K562 (cell line): ENCODE results near the gene BNC2. TPM values are rescaled to one million over a fixed set of nuclear protein-coding genes. Genes with fewer than 3 reads are reported as not detected.

Source experiments
- ATAC-seq: fragments of 200-7000 bp; cut with Tn5 transposase; 3 replicates; pipeline ENCODE4 v1.9.1; 2020; ENCODE audit warnings: moderate library complexity
- BruUV-seq: library from RNA; stranded (reverse); fragments of 400-500 nt; replicated peaks from 2 replicates; lab custom pipeline; 2021; lab: Mats Ljungman, UMichigan
- CTCF ChIA-PET: fragments of 300-600 bp; formaldehyde crosslinking; extraction: SDS; loops from one replicate; lab custom pipeline; 2021; ENCODE audit warnings: low intra/inter-chr PET ratio; lab: Yijun Ruan, JAX
- POLR2A ChIA-PET: fragments of 300-600, 350-650 bp; sonication (Branson Sonifier 250); formaldehyde crosslinking; extraction: SDS; loops from one replicate; lab custom pipeline; 2021; ENCODE audit warnings: antibody characterized with exemption, inconsistent platforms; lab: Yijun Ruan, JAX
- DNase-seq, 4 experiments: peaks; one replicate each; pipeline versions ENCODE4 v3.0.0 to v3.0.0-alpha.2; 2011 to 2018; ENCODE audit warnings: low spot score in 3 of 4, mixed read lengths in 3 of 4; ENCODE audit errors: extremely low read depth in 1 of 4
- FAIRE-seq: peaks from 2 replicates; lab custom pipeline; 2011; peaks lifted over from hg19 to GRCh38; lab: Jason Lieb, UNC
- H2AFZ ChIP-seq: 2 replicates; pipeline ENCODE4 v1.6.0; 2011; ENCODE audit warnings: low read depth, low read length, control low read depth, inconsistent platforms
- H3K27ac ChIP-seq: fragments of 200-600 bp; 3 replicates; pipeline ENCODE4 v1.8.0; 2011; ENCODE audit warnings: low read depth, mild to moderate bottlenecking, control low read depth, inconsistent platforms, low read length, moderate library complexity, mixed read lengths; ENCODE audit errors: extremely low read depth
- H3K27me3 ChIP-seq, 2 experiments: fragments of 300-600 bp in 1 of 2; 2 replicates in 1 of 2; 3 replicates in 1 of 2; pipeline versions ENCODE4 v1.6.0 to v1.8.0; 2011; ENCODE audit warnings: inconsistent platforms in 2 of 2, low read length in 2 of 2, mild to moderate bottlenecking in 1 of 2, mixed read lengths in 1 of 2, moderate library complexity in 1 of 2; ENCODE audit not compliant: control insufficient read depth in 2 of 2, insufficient read depth in 2 of 2
- H3K36me3 ChIP-seq: fragments of 300-600 bp; 3 replicates; pipeline ENCODE4 v1.8.0; 2011; ENCODE audit warnings: mild to moderate bottlenecking, low read length, inconsistent platforms; ENCODE audit not compliant: control insufficient read depth, insufficient read depth
- H3K4me1 ChIP-seq, 2 experiments: fragments of 200-600 bp in 1 of 2; replicated peaks in 1 of 2; 2 replicates in 1 of 2; 3 replicates in 1 of 2; pipeline versions ENCODE4 v1.5.1 to v1.8.0; 2011; ENCODE audit warnings: inconsistent platforms in 2 of 2, low read length in 2 of 2, mild to moderate bottlenecking in 1 of 2, mixed read lengths in 1 of 2, moderate library complexity in 1 of 2; ENCODE audit not compliant: control insufficient read depth in 2 of 2, insufficient read depth in 2 of 2
- H3K4me2 ChIP-seq: 2 replicates; pipeline ENCODE4 v1.6.1; 2011; ENCODE audit warnings: low read length, control low read depth, inconsistent platforms, mixed read lengths; ENCODE audit not compliant: insufficient read depth
- H3K4me3 ChIP-seq: fragments of 200-600 bp; sonication (generic), shearing (Covaris generic); 2 replicates; pipeline ENCODE4 v1.5.1; 2016; ENCODE audit warnings: control low read depth, inconsistent platforms
- H3K79me2 ChIP-seq: fragments of 200-600 bp; 3 replicates; pipeline ENCODE4 v1.8.0; 2011; ENCODE audit warnings: low read length, inconsistent platforms; ENCODE audit not compliant: control insufficient read depth, insufficient read depth
- H3K9ac ChIP-seq, 2 experiments: 2 replicates each; pipeline versions ENCODE4 v1.6.0 to v1.6.1; 2011; ENCODE audit warnings: low read depth in 2 of 2, low read length in 2 of 2, control low read depth in 1 of 2, inconsistent platforms in 1 of 2, mild to moderate bottlenecking in 1 of 2, mixed read lengths in 1 of 2; ENCODE audit not compliant: insufficient read depth in 1 of 2
- H3K9me1 ChIP-seq: one replicate; pipeline ENCODE4 v1.6.0; 2011; ENCODE audit warnings: inconsistent platforms, mild to moderate bottlenecking, low read length, moderate library complexity; ENCODE audit not compliant: control insufficient read depth, insufficient read depth
- H3K9me3 ChIP-seq: replicated peaks from 2 replicates; pipeline ENCODE4 v1.5.1; 2011; ENCODE audit warnings: low read depth, low read length, inconsistent platforms; ENCODE audit not compliant: control insufficient read depth, insufficient read depth
- H4K20me1 ChIP-seq: replicated peaks from 2 replicates; pipeline ENCODE4 v1.6.1; 2011; ENCODE audit warnings: low read length, inconsistent platforms, mixed read lengths; ENCODE audit not compliant: control insufficient read depth, insufficient read depth
- ZNF174 ChIP-seq: fragments of 250-450 bp; sonication (Bioruptor Pico); IDR thresholded peaks from 2 replicates; pipeline ENCODE4 v1.4.0; 2020; ENCODE audit warnings: mild to moderate bottlenecking
- WGBS: fragments of 100-300 bp; shearing (Covaris generic); methylation state at CpG from one replicate; pipeline ENCODE4 v1.1.6; 2016; ENCODE audit warnings: low coverage, mixed read lengths; ENCODE audit not compliant: insufficient coverage; ENCODE audit errors: missing lambda C conversion rate; 5-methylcytosine and 5-hydroxymethylcytosine counted together
- in situ Hi-C: fragments of 300-500 bp; cut with MboI; formaldehyde crosslinking; loops from 4 replicates; pipeline ENCODE4 v1.15.0; 2018; ENCODE audit warnings: inconsistent platforms, mixed read lengths
- intact Hi-C: fragments of 100-400 bp; cut with micrococcal nuclease; formaldehyde crosslinking; loops from 2 replicates; pipeline ENCODE4 v1.14.2; 2022
- polyA plus RNA-seq, 8 experiments: library from polyadenylated mRNA; depleted of rRNA in 4 of 8; stranded (reverse) in 5 of 8; unstranded in 3 of 8; fragments of >200 nt; fragmentation: Nextera tagmentation in 2 of 8; fragmentation: Illumina TruSeq in 1 of 8; extraction: Ambion mirVana in 2 of 8; extraction: Trizol in 1 of 8; gene quantifications; 2 replicates each; pipeline versions ENCODE4 v1.2.1 to v1.2.3, GENCODE V29; 2011 to 2014; ENCODE audit warnings: inconsistent platforms in 1 of 8, missing spikeins in 1 of 8
- total RNA-seq, 7 experiments: library from RNA; depleted of rRNA in 6 of 7; stranded (reverse); fragments of >200 nt in 6 of 7; fragmentation: Illumina TruSeq in 2 of 7; extraction: Trizol in 2 of 7; gene quantifications; 2 replicates each; pipeline versions ENCODE4 v1.2.1 to v1.2.3, GENCODE V29; 2011 to 2021; ENCODE audit warnings: low replicate concordance in 1 of 7
- TF ChIP-seq, protein P1 (sequence below): sonication (generic); formaldehyde crosslinking; IDR thresholded peaks from 2 replicates; pipeline ENCODE4 v1.8.0; 2022; ENCODE audit warnings: mild to moderate bottlenecking, missing genetic modification reagents

BNC2 gene
- total and polyA plus RNA-seq, 9 of the 15 experiments (the other 6 are each of a cell fraction or from before 2014, with no cell fraction given), result not detected

DNA sequence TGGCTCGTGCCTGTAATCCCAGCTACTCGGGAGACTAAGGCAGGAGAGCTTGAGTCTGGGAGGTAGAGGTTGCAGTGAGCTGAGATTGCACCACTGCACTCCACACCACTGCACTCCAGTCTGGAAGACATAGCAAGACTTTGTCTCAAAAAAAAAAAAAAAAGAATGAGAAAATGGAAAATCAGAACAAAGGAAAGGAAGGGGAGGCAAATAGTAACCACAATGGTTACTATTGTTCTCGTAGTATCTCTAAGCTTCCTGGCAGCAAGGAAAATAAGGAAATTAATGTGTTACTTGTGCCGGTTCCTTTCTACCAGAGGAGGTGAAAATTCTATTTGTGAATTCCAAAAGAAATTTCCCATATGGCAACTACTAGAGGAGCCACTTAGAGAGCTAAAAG, 48.5 kb upstream of the BNC2 start:
- H3K9me1 ChIP-seq, result no peaks in the 10 kb centered on the region
- H3K27me3 ChIP-seq, result no peaks in the 10 kb centered on the region
- DNase-seq (no peak), ATAC-seq (no peak), FAIRE-seq (no peak)
- intact Hi-C loops, result no loop called here
- CTCF ChIA-PET, result interaction anchor here (0.5 kb wide), 1 partner anchor 127 kb away, joined by 3 read pairs; no protein-coding TSS in a partner anchor
- H4K20me1 ChIP-seq, result no peaks in the 10 kb centered on the region
- POLR2A ChIA-PET, result no interaction called here
- no peak overlapping the region for H3K9ac ChIP-seq
- H3K4me3 ChIP-seq, result no peak overlapping the region
- no peak overlapping the region for H2AFZ ChIP-seq
- H3K9me3 ChIP-seq, result no peaks in the 10 kb centered on the region
- H3K36me3 ChIP-seq, result no peaks in the 10 kb centered on the region
- no peaks in the 10 kb centered on the region for H3K79me2 ChIP-seq
- in situ Hi-C loops, result no loop called here
- BruUV-seq, result no TSS peak
- H3K4me2 ChIP-seq, result no peak overlapping the region
- H3K27ac ChIP-seq, result no peak overlapping the region
- WGBS, result 6% methylated on average over 3 of the region's 4 CpGs
- no peaks in the 10 kb centered on the region for H3K4me1 ChIP-seq
- TF ChIP-seq, protein P1, sequence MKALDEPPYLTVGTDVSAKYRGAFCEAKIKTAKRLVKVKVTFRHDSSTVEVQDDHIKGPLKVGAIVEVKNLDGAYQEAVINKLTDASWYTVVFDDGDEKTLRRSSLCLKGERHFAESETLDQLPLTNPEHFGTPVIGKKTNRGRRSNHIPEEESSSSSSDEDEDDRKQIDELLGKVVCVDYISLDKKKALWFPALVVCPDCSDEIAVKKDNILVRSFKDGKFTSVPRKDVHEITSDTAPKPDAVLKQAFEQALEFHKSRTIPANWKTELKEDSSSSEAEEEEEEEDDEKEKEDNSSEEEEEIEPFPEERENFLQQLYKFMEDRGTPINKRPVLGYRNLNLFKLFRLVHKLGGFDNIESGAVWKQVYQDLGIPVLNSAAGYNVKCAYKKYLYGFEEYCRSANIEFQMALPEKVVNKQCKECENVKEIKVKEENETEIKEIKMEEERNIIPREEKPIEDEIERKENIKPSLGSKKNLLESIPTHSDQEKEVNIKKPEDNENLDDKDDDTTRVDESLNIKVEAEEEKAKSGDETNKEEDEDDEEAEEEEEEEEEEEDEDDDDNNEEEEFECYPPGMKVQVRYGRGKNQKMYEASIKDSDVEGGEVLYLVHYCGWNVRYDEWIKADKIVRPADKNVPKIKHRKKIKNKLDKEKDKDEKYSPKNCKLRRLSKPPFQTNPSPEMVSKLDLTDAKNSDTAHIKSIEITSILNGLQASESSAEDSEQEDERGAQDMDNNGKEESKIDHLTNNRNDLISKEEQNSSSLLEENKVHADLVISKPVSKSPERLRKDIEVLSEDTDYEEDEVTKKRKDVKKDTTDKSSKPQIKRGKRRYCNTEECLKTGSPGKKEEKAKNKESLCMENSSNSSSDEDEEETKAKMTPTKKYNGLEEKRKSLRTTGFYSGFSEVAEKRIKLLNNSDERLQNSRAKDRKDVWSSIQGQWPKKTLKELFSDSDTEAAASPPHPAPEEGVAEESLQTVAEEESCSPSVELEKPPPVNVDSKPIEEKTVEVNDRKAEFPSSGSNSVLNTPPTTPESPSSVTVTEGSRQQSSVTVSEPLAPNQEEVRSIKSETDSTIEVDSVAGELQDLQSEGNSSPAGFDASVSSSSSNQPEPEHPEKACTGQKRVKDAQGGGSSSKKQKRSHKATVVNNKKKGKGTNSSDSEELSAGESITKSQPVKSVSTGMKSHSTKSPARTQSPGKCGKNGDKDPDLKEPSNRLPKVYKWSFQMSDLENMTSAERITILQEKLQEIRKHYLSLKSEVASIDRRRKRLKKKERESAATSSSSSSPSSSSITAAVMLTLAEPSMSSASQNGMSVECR, result no peak
- TF ChIP-seq ZNF174 (CRISPR knock-in tag), result no peak
